Measurements from ENCODE around the gene DENND1C. TPM values are rescaled to one million over a fixed set of nuclear protein-coding genes. Genes with fewer than 3 reads are reported as not detected.

Gene DENND1C, protein sequence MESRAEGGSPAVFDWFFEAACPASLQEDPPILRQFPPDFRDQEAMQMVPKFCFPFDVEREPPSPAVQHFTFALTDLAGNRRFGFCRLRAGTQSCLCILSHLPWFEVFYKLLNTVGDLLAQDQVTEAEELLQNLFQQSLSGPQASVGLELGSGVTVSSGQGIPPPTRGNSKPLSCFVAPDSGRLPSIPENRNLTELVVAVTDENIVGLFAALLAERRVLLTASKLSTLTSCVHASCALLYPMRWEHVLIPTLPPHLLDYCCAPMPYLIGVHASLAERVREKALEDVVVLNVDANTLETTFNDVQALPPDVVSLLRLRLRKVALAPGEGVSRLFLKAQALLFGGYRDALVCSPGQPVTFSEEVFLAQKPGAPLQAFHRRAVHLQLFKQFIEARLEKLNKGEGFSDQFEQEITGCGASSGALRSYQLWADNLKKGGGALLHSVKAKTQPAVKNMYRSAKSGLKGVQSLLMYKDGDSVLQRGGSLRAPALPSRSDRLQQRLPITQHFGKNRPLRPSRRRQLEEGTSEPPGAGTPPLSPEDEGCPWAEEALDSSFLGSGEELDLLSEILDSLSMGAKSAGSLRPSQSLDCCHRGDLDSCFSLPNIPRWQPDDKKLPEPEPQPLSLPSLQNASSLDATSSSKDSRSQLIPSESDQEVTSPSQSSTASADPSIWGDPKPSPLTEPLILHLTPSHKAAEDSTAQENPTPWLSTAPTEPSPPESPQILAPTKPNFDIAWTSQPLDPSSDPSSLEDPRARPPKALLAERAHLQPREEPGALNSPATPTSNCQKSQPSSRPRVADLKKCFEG
- polyA plus RNA-seq (2012; ENCODE audit: insufficient read length, low read depth), result not detected

DNA sequence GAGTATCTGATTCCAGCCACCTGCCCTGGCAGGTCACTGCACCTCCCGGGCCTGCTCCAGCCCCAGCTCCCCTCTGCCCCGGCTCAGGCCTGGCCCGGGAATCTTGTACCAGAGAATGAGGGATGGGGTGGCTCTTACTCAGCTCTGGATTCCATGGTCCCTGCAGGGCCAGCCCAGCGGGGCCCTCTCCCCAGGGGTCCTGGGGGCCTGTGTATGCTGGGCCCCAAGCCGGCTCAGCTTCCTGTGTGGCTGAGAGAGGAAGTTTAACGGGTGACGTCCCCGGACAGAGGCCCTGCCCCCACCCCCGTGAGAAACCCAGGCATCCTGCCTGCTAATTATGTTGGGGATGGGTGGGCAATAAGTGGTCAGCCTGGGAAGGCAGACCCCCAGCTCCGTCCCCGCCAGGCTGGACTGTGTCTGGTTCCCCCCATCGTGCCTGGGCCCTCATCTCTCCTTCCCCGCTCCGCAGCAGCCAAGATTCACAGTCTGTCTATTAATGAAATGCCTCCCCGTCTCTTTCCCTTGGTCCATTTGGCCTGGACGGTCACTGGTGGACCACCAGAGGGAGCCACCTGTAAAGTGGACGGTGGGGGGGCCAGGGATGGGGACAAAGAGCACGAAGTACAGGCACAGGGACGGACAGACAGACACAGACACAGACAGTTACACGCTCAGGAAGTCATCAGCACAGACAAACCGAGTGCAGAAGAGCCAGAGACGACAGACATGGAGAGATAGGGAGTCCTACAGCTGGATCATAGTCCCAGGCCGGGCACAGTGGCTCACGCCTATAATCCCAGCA, at the start of gene DENND1C:
DENND1C (minus strand) TSS at position 247 of the 802 bp plus-strand sequence; CDS start at position 155, 92 bp downstream.
- no peak for TF ChIP-seq SIN3A (IDR thresholded peaks at IDR 0.05; ENCODE audit: borderline replicate concordance, insufficient read depth, low read length)
- no peak for TF ChIP-seq FOXP2 (optimal IDR thresholded peaks at IDR 0.05; ENCODE audit: borderline replicate concordance, extremely low read depth, extremely low read length, insufficient read depth)
- no peak for TF ChIP-seq TAF1 (IDR thresholded peaks at IDR 0.05; ENCODE audit: borderline replicate concordance, insufficient read depth, low read length)
- TF ChIP-seq, protein P1, sequence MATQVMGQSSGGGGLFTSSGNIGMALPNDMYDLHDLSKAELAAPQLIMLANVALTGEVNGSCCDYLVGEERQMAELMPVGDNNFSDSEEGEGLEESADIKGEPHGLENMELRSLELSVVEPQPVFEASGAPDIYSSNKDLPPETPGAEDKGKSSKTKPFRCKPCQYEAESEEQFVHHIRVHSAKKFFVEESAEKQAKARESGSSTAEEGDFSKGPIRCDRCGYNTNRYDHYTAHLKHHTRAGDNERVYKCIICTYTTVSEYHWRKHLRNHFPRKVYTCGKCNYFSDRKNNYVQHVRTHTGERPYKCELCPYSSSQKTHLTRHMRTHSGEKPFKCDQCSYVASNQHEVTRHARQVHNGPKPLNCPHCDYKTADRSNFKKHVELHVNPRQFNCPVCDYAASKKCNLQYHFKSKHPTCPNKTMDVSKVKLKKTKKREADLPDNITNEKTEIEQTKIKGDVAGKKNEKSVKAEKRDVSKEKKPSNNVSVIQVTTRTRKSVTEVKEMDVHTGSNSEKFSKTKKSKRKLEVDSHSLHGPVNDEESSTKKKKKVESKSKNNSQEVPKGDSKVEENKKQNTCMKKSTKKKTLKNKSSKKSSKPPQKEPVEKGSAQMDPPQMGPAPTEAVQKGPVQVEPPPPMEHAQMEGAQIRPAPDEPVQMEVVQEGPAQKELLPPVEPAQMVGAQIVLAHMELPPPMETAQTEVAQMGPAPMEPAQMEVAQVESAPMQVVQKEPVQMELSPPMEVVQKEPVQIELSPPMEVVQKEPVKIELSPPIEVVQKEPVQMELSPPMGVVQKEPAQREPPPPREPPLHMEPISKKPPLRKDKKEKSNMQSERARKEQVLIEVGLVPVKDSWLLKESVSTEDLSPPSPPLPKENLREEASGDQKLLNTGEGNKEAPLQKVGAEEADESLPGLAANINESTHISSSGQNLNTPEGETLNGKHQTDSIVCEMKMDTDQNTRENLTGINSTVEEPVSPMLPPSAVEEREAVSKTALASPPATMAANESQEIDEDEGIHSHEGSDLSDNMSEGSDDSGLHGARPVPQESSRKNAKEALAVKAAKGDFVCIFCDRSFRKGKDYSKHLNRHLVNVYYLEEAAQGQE (IDR thresholded peaks at IDR 0.05; ENCODE audit: insufficient read depth in 1 of 2, low read depth in 2 of 2, low read length in 2 of 2), result no peak
- no peak for TF ChIP-seq POLR2AphosphoS5 (IDR thresholded peaks at IDR 0.05; ENCODE audit: low read depth, low read length)

DNA sequence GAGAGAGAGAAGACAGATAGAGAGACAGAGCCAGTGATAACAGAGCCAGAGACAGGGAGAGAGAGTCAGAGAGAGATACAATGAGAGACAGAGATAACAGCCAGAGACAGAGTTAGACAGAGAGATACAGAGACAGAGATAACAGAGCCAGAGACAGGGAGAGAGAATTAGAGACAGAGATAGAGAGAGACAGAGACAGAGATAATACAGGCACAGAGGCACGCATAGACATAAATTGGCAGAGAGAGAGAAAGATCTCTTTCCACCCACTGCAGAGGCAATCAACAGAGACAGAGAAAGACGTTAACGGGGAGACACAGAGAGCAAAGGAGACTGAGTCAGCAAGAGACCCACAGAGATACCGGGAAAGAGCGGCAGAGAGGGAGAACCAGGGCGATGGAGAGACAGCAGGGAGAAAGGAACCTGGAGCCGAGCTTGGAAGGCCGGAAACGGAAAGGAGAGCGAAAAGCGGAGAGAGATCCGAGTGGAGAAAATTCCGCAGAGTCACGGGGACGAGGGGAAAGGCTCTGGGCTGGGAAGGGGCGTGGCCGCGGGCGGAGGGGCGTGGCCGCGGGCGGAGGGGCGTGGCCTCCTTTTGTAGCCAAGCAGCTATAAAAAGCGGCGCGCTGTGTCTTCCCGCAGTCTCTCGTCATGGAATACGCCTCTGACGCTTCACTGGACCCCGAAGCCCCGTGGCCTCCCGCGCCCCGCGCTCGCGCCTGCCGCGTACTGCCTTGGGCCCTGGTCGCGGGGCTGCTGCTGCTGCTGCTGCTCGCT, 49.0 kb upstream of the DENND1C start, which contains the start of gene TNFSF9:
TNFSF9 (plus strand) TSS at position 641 of the 777 bp plus-strand sequence; CDS start at position 652, 11 bp downstream.
- TF ChIP-seq POLR2AphosphoS5 (IDR thresholded peaks at IDR 0.05; ENCODE audit: low read depth, low read length) (peak; percentile 96), TAF1 (IDR thresholded peaks at IDR 0.05; ENCODE audit: borderline replicate concordance, insufficient read depth, low read length) (no peak), FOXP2 (optimal IDR thresholded peaks at IDR 0.05; ENCODE audit: borderline replicate concordance, extremely low read depth, extremely low read length, insufficient read depth) (peak; percentile 42), SIN3A (IDR thresholded peaks at IDR 0.05; ENCODE audit: borderline replicate concordance, insufficient read depth, low read length) (no peak)
- TF ChIP-seq, protein P1 (IDR thresholded peaks at IDR 0.05; ENCODE audit: insufficient read depth in 1 of 2, low read depth in 2 of 2, low read length in 2 of 2), result no peak

DNA sequence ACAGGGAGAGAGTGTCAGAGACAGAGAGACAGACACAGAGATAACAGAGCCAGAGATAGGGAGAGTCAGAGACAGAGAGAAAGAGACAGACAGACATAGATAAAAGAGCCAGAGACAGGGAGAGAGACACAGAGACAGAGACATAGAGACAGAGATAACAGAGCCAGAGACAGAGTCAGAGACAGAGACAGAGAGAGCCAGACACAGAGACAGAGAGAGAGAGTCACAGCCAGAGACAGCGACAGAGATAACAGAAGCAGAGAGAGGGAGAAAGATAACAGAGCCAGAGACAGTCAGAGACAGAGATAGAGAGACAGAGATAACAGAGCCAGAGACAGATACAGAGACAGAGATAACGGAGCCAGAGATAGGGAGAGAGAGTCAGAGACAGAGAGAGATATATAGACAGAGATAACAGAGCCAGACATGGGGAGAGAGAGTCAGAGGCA, 48.4 kb upstream of the DENND1C start:
- TF ChIP-seq FOXP2 (optimal IDR thresholded peaks at IDR 0.05; ENCODE audit: borderline replicate concordance, extremely low read depth, extremely low read length, insufficient read depth), result no peak

DNA sequence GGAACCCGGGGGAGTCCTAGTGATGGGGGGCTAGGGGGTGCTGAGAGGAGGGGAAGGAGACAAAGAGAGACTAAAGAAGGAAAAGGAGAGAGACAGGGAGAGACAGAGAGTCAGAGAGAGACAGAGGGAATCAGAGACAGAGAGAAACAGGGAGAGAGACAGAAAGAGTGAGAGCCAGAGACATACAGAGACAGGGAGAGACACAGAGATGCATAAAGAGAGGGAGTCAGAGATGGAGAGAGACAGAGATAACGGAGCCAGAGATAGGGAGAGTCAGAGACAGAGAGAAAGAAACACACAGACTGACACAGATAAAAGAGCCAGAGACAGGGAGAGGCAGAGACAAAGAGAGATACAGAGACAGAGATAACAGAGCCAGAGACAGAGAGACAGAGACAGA, 47.8 kb upstream of the DENND1C start:
- TF ChIP-seq TAF1 (IDR thresholded peaks at IDR 0.05; ENCODE audit: borderline replicate concordance, insufficient read depth, low read length), result no peak
- TF ChIP-seq FOXP2 (optimal IDR thresholded peaks at IDR 0.05; ENCODE audit: borderline replicate concordance, extremely low read depth, extremely low read length, insufficient read depth), result no peak
- TF ChIP-seq SIN3A (IDR thresholded peaks at IDR 0.05; ENCODE audit: borderline replicate concordance, insufficient read depth, low read length), result no peak
- TF ChIP-seq, protein P1 (IDR thresholded peaks at IDR 0.05; ENCODE audit: insufficient read depth in 1 of 2, low read depth in 2 of 2, low read length in 2 of 2), result no peak
- no peak for TF ChIP-seq POLR2AphosphoS5 (IDR thresholded peaks at IDR 0.05; ENCODE audit: low read depth, low read length)
